GM21381 (cell line): Measurements from ENCODE around the gene CYSTM1.

Experiments used
- ATAC-seq: cut with Tn5 transposase; IDR thresholded peaks from one replicate; pipeline ENCODE4 v1.9.1; 2021; ENCODE audit warnings: mild to moderate bottlenecking, moderate library complexity; ENCODE audit not compliant: unreplicated experiment

Gene CYSTM1

DNA sequence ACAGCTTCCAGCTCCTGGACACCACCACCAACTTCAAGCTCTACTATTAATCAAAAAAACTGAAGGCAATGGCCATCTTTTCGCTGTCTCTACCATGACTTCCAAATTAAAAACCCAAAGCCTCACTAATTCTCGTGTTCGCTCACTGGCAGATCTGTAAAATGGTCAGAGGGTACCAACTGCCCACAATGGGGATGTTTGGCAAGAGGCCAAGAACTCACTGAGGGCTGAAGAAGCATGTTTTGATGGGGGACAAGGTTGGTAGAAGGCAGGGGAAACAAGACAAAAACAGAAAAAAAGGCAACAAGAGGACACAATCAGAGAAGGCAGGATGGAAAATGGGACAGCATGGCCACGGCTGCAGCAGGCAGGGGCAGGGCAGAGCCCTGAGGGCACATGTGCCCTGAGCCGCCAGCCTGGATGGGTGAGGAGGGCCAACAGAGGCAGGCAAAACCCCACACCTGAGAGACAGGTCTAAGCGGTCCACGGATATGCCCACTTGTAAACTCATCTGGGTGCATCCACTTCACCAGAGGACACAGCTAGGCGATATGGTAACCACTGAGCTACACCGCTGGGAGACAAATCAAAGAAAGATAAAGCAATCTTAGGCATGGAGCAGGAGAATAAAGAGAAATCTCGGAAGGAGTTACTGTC is 77.6 kb downstream of the CYSTM1 start:
- ATAC-seq = no peak

DNA sequence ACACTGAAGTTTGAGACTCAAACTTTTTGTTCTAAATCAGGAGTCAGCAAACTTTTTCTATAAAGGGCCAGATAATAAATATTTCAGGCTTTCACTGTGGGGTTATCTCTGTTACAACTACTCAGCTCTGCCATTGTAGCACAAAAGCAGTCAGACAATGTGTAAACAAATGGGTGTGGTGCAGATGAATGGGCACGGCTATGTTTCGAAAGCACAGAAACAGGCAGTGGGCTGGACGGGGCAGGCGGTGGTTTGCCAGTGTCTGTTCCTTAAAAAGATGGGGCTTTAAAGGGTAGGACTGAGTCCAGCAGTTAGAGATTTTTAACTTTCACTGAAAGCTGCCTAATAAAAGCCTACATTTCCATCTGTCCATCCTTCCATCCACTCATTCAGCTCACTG is 79.0 kb downstream of the CYSTM1 start:
- no peak for ATAC-seq

DNA sequence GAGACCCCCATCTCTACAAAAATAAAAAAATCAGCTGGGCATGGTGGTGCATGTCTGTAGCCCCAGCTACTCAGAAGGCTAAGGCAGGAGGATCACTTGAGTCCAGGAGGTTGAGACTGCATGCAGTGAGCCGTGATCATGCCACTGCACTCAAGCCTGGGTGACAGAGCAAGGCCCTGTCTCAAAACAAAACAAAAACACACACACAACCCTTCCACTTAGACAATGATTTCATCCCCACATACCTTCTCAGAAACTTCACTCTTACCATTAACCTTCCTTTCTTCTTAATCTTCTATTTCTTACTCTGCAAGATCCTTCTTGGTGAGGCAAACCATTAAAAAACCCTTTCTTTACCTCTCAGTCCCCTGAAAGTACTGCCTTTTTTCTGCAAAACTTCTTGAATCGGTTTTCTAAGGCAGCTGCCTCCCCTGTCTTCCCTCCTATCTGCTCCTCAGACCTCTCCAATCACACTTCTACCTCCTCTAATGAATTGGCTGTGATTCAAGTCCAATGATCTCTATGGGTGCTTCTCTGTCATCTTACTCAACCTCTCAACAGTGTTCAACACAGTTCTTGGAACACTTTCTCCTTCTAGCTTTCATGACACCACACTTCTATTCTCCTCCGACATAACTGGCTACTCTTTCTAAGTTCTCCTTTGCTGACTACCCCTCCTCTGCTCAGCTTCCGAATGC is 80.6 kb downstream of the CYSTM1 start:
- no peak for ATAC-seq

DNA sequence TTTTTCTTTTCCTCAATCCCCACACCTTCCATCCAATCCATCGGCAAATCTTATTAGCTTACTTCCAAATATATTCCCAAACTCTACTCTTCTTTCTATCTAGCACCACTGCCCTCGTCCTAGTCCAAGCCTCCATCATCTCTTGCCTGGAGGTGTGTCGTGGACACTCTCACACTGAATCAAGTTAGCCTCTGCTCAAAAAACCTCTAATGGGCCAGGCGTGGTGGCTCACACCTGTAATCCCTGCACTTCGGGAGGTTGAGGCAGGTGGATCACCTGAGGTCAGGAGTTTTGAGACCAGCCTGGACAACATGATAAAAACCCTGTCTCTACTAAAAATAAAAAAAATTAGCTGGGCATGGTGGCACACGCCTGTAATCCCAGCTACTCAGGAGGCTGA is 81.7 kb downstream of the CYSTM1 start:
- ATAC-seq = no peak

DNA sequence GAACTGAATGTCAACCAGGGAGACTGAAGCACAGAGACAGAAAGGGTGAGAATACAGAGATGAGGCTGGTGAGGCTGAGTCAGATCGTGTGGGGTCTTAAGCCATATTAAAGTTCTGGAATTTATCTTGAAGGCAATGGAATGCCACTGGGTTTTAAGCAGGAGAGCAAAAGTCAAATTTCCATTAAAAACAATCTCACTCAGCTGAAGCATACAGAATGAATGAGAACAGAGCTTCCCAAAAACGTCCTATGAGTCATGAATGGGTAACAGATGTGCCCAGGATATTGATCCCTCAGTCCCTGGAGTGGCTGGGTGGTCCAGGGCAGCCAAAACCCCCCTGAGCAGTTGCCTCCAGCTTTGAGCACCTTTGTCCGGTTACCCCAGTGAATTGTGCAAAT is 83.0 kb downstream of the CYSTM1 start:
- ATAC-seq = no peak

DNA sequence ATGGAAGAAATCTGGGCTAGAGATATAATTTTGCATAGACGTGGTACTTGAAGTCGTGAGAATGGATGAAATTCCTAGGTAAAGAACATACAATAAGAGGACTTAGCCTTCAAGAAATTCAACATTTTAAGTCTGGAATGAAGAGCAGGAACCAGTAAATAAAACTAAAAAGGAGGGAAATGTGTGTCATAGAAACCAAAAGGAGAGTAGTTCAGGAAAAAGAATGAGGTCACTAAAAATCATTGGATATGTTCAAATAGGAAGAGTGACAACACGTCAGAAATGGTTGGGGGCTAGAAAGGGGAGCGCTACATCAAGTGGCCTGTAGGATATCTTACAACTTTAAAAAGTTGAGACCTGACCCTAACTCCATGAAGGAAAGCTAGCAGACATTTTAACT is 83.9 kb downstream of the CYSTM1 start:
- no peak for ATAC-seq

DNA sequence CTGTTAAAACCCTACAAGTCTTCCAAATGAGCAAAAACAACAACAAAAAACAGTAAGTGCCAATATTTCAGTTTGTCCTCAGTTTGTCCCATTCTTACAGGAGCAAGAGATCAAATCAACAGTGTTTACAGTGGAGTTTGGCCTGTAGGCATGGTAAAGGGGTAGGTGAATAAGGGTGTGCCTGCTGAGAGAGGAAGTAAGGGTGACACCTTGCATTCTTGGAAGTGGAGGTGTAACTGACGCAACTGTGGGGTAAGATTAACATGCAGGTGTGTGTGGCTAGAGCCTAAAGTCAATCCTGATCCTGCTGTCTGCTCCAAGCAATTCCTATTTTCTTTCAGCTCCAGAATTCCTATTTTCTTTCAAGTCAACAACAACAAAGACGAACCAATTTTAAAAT is 84.5 kb downstream of the CYSTM1 start:
- ATAC-seq = no peak

DNA sequence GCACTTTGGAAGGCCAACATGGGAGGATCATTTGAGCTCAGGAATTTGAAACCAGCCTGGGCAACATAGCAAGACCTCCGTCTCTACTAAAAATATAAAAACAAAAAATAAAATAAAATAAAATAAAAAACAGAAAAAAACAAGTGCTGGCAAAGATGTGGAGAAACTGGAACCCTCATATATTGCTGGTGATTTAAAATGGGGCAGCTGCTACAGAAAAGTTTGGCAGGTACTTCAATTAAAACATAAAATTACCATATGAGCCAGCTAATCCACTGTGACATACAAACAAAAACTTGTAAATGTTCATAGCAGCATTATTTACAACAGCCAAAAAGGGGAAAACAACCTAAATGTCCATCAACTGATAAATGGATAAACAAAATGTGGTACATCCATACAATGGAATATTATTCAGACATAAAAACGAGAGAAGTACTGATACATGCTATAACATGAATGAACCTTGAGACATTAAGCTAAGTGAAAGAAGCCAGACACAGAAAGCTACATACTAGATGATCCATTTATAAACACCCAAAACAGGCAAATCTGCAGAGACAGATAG is 85.2 kb downstream of the CYSTM1 start:
- no peak for ATAC-seq

DNA sequence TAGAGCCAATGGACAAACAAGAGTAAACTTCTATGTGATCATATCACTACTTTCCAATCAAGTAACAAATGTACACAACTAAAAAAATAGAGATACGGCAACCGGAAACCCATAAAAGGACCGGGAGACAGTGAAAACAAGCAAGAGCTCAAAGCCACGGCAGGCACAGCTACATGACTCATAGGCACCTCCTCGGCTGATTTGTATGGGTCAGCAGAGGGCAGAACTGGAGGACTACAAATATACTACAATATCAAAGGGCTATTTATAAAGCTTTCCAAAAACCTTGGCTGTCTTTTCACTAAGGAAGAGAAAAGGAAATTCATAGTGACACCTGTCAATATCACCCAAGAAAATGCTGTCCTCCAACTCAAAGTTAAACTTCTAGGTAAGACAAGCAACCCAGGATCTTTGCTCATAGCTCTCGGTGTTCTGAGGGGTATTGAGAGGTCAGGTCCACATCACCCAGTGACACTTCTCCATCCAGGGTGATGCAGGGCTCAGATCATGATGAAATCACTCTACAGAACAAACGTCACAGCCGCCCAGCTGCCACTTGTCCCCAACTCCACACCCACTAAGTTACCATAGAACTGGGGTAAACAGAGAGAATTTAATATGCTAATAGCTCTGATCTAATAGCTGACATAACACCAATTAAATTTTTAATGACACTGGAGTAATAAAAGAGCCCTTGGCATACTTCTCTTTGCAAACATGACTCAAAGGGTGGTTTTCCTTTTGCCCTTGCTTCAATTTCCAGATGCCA is 86.6 kb downstream of the CYSTM1 start:
- no peak for ATAC-seq

DNA sequence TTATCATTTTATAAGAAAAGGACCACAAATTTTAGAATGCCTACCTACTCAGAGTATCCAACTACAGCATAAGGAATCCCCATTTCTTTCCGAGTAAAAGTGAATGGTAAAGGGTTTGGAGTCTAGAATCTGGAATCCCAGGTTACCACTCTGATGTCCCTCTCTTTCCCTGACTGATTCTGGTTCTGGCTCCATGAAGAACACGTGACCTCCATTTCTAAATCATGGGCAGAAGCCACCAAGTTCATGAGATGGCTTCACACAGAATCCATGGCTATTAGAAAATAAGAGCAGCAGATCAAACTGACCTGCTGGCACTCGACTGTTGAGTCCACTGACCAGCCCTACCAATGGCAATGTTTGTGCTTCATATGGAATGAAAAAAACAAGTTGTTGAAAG is 87.2 kb downstream of the CYSTM1 start:
- ATAC-seq = no peak

DNA sequence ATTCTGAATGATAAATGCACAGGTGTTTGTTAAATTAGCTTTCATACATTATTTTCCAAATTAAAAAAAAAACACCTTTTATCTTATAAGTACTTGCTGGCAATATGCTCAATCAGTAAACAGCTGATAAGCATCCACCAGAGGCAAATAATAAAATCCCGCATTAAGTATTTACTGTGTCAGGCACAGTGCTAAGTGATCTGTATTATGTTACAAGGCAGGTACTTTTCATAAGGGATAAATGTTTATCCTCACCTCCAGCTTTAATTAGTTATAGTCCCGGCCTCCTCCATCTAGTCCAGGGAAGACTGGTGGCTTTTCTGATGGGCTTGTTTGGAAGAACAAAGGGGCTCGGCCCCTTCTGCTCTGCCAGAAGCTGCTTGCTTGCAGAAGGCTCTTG is 87.9 kb downstream of the CYSTM1 start:
- no peak for ATAC-seq

DNA sequence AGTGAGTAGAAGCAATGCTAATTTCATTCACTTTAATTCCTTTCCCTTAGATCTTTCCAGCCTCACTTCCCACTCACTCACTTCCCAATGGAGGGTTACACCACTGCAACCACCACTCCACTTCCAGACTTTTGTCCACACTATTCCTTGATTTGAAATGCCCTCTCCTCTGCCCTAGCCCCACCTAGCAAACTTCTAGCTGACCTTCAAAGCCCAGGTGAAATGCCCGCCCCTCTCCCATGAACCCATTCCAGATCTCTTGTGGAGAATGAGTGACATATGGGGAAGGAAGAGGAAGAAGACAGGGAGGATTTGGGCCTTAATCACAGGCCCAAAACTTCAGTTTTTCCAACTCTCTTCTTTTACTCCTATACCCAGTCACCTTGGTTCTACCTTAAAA is 90.9 kb downstream of the CYSTM1 start:
- ATAC-seq = no peak

DNA sequence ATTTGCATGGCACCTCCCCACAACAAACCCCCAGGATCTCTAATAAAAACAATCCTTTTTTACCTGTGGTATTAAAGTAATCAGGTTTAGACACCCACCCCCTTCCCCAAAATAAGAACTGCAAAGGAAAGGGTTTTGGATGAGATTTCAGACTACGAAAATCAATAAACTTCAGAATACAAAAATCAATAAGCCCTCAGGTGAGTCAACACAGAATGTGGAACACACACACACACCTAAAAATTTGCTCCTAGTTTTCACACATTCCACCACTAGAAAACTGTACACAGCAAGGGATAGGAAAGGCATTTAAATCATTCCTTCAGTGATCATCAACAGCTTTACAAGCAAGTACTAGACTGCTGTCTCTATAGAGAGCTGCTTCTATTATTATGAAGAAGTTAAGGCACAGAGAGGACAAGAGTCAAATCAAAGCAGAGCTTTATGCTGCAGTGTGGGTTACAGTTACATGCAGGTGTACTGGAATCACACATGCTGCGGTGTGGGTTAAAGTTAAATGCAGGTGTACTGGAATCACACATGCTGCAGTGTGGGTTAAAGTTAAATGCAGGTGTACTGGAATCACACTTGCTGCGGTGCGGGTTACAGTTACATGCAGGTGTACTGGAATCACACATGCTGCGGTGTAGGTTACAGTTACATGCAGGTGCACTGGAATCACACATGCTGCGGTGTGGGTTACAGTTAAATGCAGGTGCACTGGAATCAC is 91.6 kb downstream of the CYSTM1 start:
- no peak for ATAC-seq

DNA sequence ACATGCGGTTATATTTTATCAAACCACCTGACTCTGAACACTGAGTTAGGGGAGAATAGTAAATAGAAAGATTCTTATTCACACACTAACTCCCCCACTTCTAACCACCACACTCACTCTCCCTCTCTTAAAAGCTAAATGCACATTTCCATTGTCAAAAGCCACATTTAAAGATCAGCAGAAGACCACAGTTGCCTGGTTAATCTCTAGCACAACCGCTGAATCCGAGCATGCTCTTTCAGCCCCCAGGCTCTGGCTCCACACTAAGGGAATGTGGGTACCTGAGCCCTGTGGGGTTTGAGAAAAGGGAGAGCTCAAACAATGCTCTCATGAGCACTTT is 92.2 kb downstream of the CYSTM1 start:
- ATAC-seq = no peak

DNA sequence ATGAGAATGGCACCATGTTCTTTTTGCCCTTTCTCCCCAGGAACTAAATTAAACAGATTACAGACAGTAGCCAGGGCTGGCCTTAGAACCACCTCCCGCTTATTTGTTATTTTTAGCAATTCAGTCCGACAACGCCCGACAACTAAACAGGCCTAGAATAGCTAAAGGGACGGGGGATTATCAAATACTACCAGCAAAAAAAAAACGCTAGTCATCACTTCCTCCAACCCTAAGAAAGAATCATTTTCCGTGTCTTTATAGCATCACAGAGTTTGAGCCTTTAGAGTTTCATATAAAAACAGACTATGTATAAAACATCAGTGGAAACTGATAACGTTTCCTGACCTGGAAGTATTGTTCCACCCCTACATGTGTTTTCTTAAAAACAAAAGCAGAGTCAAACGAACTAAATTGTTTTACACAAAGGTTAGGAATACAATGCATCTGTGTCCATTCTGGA is 92.6 kb downstream of the CYSTM1 start:
- ATAC-seq = no peak

DNA sequence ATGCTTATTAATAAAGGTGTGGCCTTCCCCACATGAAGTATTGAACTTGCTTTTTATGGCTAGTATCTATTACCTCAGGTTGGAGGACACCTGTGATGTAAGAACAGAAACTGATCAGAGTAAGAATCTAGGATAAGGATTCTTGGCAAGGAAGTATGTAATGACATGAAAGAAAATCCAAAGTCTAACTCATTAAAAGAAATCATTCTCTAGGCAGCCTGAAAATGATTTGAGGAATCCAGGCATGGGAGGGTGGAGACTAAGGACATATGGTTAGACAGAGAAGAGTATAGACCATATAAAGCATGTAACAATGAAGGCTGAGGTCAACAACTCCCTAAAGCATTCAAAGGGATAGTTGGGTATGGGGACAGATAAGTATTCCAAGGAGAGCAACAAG is 95.0 kb downstream of the CYSTM1 start:
- no peak for ATAC-seq

DNA sequence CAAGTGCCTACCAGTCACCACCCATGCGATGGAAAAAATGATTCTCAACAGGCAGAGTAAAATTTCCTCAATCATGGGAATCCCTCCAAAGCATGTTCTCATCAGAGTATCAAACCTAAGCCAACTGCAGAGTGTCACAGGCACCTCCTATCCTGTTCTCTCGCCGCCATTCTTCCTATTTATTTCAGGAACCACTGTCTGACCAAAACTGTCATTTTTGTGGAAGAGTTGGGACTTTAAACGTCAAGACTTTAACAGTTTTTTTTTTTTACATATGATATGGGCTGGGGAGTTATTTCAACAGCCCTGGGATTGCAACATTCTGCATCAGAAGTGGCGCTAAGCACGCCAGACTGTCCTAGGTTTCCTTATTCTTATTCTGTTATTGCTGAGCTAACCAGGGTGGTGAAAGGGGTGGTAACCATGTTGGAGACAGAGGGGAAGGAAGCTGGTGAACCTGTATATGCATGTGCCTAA is 98.5 kb downstream of the CYSTM1 start:
- no peak for ATAC-seq

DNA sequence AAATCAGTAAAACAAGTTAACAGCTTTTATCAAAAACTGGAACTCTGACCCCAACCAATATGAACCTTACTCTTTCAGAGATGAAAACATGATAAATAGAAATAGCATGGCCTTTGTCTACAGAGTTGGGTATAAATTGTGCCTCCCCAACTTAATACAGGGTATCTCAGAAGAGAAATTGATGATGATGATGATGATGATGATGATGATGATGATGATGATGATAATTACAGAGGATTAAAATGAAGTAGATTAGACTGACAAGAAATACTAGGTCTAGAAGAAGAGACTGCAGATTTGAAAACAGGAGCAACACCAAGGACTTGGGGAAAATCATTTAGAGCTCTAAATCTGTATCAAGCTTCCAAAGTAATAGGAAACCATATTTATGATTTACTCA is 100.8 kb downstream of the CYSTM1 start:
- no peak for ATAC-seq

DNA sequence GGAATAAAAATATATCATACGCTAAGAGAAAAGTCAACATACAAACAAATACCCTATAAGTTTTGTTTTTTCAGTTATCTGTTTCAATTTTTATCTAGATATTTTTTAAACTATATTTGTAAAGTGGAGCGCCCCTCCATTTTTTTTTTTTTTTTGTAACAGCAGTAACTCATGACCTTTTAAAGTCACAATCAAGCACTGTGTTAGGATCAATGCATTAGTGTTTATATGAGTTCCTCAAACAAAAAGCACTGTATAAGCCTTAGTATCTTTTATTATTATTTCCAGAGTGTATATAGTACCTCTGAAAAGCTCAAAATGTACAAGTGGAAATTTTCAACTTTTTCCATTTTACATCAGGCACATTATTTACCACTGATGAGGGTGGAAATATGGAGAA is 107.3 kb downstream of the CYSTM1 start:
- ATAC-seq = no peak

DNA sequence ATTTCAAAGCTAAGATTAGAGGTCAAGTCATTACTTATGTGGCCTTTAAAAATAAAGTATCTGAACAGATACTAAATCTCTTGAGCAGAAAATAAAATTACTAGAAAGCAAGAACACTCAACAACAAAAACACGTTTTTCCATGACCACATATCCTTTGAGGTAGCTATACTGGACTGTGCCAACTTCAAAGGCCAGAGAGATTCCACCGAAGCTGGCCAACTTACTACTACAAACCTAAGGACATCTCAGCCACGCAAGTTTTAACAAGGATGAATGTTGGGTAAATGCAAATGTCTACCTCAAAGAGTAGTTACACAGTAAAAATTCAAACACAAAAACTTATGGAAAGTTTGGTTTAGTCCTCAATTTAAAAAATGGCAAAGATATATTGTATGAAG is 109.0 kb downstream of the CYSTM1 start:
- ATAC-seq = no peak

DNA sequence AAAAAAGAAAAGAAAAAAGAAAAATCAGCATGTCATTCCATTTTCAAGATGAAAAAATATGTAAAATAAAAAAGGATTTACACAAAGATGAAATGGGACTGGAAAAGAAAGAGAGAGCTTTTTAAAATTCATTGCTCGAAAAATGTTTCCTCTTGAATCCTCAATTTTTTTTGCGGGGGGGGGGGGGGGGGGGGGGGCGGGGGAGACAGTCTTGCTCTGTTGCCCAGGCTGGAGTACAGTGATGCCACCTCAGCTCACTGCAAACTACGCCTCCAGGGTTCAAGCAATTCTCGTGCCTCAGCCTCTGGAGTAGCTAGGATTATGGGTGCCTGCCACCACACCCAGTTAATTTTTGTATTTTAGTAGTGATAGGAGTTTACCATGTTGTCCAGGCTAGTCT is 111.4 kb downstream of the CYSTM1 start:
- ATAC-seq = no peak
